ENCODE measurements around the gene C3orf70.

DNA sequence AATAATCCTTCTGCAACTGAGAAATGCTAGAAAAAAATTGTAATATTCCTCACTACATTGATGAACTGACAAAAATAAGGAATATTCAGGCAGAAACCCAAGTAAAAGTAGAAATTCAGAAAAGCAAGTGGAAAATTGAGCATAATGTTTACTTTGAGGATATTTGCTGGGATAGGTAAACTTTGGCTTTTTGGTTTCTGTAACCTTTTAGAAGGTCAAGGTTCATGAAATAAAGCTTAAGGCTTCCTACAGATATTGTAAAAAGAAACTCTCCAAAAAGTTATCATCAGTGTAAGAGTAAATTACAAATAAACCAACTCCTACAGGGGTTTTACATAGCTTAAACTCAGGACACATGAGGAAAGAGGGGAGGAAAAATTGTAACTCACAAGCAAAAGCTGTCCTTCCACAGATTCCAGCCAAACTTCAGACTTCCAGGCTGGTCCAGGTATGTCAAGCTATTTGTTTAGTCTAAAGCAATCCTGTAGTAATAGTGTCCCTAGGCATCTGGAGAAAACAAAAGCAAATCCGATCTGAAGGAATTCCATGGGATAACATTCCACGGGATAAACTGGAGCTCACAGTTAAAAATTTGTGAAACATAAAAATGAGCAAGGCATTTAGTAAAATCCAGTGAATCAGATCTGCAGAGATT is 21.1 kb downstream of the C3orf70 start:
- no peak for TF ChIP-seq POLR2A (IDR thresholded peaks at IDR 0.05; ENCODE audit: low read depth, low read length)
- TF ChIP-seq PAX5 (IDR thresholded peaks at IDR 0.05; ENCODE audit: insufficient read depth, low read length, severe bottlenecking): no peak
- no peak for TF ChIP-seq POLR2AphosphoS5 (IDR thresholded peaks at IDR 0.05; ENCODE audit: low read depth, low read length)
- no peak for TF ChIP-seq SPI1 (IDR thresholded peaks at IDR 0.05; ENCODE audit: low read depth, low read length)
